ENCODE results near the gene ARR3.
"Not testable (repeated sequence)": the region's sequence is repeated elsewhere in the genome, so short reads cannot be mapped to it uniquely, and the experiment has no call there.

ARR3 gene

GRCh38 chrX:70268034-70268433 is at the start of gene ARR3:
Gene ARR3 (plus strand): TSS chrX:70268334. CDS start chrX:70269386, 1,052 bp downstream.
- no peak for DNase-seq

GRCh38 chrX:70219938-70220764 is 48.0 kb upstream of the ARR3 start:
- DNase-seq, result peak; percentile 80 to 85

GRCh38 chrX:70226048-70226447 is 42.1 kb upstream of the ARR3 start:
- no peak for DNase-seq

GRCh38 chrX:70226687-70227086 is 41.4 kb upstream of the ARR3 start:
- no peak for DNase-seq

DNA sequence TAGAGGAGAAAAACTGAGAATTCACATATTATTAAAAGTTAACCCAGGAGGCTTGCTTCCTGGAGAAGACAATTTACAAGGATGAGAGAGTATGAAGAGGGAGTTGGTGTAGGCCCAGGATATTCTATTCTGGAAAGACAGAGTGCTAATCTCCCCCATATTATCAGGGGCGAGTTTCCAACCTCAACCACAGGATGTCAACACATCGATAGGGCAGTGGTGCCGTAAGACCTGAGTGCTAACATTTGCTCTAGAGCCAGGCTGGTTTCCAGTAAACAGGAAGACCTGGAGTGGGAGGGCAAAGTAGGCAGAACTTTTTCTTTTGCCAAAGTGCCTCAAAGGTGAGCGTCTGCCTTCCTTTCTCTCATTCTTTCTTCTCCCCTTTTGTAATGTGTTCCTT is 36.5 kb upstream of the ARR3 start:
- no peak for DNase-seq

DNA sequence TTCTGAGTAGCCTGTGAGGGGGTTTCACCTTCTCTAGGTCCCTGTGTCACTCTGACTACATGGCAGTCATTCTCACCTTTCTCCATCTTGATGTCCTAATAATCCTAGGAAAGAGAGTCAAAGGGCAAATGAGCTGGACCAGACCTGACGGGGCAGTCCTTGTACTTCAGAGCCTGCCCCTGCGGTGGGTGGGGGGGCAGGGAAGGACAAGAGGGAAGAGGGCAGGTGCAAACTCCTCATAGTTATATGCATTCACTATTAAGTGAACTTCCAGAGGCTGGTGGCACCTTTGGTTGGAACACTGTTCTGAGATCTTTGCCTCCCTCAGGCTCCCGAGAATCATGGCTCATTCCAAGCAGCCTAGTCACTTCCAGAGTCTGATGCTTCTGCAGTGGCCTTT is 33.8 kb upstream of the ARR3 start, which contains the start of gene AWAT1:
Gene AWAT1 (plus strand): TSS at position 301 of the 400 bp plus-strand sequence. CDS start 41 bp downstream, at position 342.
- DNase-seq, result no peak

- no peak for DNase-seq
Observed at GRCh38 chrX:70240751-70241150, 27.4 kb upstream of the ARR3 start.

GRCh38 chrX:70241501-70241900 is 26.6 kb upstream of the ARR3 start:
- DNase-seq, result no peak

GRCh38 chrX:70243601-70244000 is 24.5 kb upstream of the ARR3 start:
- DNase-seq, result not testable (repeated sequence)

- no peak for DNase-seq
Observed at GRCh38 chrX:70244881-70245280, 23.3 kb upstream of the ARR3 start.

DNA sequence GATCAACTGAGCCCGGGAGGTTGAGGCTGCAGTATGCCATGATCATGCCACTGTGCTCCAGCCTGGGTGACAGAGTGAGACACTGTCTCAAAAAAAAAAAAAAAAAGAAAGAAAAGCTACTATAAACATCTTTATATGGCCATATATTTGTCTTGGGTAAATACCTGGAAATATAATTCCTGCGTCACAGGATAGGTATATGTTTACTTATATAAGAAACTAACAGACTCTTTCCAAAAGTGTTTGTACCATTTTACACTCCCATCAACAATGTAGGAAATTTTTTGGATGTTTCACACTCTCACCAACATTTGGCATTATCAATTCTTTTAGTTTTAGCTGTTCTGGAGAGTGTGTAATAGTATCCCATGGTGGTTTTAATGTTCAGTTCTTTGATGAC is 20.9 kb upstream of the ARR3 start:
- DNase-seq, result no peak

GRCh38 chrX:70252491-70252890 is 15.6 kb upstream of the ARR3 start:
- DNase-seq, result no peak

GRCh38 chrX:70253377-70254062 is 14.6 kb upstream of the ARR3 start:
- no peak for DNase-seq

DNA sequence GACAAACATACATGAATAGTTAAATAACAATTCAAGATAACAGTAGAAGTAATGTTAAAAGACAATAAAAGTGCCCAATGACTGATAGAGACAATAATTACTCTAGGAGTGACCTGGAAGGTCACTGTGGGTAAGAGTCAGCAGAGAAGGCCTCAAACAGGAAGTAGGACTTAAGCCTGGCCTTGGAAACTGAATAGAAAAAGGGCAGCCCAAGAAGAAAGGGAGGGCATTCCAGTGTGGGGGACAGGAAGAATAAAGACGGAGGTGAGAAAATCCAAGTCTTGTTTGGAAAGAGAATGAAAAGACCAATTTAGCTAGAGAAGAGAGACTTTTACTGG is 14.1 kb upstream of the ARR3 start:
- no peak for DNase-seq

DNA sequence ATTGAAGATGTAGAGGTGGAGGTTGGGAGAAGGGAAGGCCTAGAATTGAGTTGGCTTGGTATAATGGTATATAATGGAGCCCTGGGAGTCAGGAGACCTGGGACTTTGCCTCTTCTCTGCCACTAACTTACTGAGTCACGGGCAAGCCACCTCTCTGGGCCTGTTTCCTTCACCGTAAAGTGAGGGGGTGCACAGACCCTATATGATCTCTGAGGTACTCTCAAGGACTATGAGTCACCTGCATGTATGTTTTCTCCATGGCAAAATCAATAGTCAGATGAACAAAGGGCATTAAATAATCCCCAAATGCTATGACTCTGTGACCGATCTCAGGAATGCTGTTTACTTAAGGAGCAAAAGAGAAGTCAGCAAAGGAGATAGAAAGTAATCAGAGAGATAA is 13.2 kb upstream of the ARR3 start:
- no peak for DNase-seq

GRCh38 chrX:70255452-70255851 is 12.7 kb upstream of the ARR3 start:
- DNase-seq, result no peak

DNA sequence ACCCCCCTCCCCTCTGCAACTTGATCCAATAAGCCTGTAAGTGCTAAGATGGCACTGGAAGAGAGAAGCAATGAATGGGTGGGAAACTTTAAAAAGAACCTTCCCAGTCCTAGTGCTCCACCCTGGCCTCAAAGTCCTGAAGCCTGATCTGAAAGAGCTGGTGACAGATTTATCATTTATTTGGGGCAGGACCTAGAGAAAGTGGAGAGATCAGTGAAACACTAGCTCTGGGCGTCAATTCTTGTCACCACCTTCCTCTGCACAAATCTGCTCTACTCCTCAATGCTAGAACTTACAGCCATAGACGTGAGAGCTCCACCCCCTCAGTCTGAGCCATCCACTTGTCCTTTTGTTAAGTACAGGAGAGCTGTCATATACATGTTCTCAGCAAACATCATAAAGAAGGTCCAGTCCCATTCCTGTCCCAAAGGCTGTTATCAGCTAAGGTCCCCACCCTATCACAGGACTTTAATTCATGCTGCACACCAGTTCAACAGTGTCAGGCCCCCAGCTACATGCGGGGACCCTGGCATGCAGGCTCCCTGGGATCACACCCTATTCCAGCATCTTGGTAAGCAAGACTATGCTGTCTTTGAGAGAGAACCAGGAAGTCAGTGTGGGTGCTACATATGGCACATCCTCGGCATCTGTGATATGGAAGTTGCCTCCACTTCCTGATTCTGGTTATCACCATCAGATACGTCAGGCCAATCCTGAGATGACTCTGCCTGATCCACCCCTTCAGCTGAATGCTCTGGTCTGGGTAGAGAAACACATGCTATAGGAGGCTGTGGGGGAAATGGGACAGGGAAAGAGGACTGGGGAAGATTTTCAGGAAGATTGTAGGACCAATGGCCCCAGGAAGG is 10.5 kb upstream of the ARR3 start:
- DNase-seq, result no peak

- no peak for DNase-seq
Observed at GRCh38 chrX:70260104-70260503, 8.0 kb upstream of the ARR3 start, which contains the start of gene P2RY4. Gene P2RY4 (minus strand): TSS chrX:70260204. CDS start chrX:70259624, 580 bp downstream.

DNA sequence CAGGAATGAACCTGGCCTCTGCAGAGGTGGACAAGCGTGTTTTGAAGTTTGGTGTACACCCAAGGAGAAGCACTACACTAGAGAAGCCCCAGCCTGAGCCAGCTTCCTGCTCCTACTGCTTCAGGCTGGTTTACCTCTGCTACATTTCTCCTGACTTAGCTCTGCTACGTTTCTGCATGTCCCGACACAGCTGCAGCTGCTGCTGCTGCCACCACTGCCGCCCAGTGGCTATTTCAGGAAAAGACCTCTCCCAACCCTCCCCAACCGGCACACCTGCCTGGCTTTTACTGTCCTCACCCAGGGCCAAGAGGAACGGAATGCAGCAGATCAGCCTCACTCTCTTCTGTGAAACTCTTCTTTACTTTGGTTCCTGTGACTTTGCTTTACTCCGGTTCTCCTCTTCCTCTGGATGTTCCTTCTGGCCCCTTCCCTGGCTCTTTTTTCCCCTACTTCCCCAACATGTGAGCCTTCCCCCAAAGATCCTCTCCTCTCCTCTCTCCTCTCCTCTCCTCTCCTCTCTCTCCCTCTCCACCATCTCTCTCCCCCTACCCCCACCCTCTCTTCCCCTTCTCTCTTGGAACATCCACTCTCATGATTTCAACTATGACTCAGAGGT is 5.1 kb upstream of the ARR3 start:
- peak; percentile 24 to 49 for DNase-seq

- DNase-seq, result no peak
Observed at GRCh38 chrX:70264784-70265183, 3.4 kb upstream of the ARR3 start.

DNA sequence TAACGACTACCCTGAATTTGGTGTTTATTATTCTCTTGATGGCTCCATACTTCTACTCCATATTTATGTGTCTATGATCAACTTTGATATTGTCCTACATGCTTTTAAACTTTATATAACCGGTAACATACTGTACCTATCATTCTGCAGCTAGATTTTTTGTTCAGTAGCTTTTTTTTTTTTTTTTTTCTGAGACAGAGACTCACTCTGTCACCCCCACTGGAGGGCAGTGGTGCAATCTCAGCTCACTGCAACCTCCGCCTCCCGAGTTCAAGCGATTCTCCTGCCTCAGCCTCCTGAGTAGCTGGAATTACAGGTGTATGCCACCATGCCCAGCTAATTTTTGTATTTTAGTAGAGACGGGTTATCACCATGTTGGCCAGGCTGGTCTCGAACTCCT is 5.9 kb downstream of the ARR3 start:
- not testable (repeated sequence) for DNase-seq

DNA sequence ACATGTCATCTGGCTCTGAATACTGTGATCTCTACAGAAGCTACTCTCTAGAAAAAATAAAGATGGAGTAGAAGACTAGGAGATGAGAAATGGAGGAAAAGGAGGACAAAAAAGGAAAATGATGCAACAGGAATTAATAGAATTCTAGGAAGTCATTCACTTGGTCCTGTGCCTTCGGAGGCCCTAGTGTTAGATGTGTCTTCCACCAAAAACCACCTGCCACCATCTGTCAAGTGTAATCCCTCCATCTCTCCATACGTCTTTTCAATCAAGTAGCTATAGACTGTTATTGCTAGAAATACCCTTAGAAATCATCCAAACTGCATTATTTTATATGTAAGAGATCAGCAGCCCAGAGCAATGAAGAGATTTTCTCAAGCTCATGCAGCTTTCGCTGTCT is 10.9 kb downstream of the ARR3 start:
- no peak for DNase-seq

- DNase-seq, result no peak
Observed at GRCh38 chrX:70280573-70280972, 12.4 kb downstream of the ARR3 start.
